ENCODE data around the gene PLRG1. TPM values are rescaled to one million over a fixed set of nuclear protein-coding genes. Genes with fewer than 3 reads are reported as not detected.

Gene PLRG1
- total and polyA plus RNA-seq, 4 donors = 27.2 to 51.5 (median 29.9) TPM

DNA sequence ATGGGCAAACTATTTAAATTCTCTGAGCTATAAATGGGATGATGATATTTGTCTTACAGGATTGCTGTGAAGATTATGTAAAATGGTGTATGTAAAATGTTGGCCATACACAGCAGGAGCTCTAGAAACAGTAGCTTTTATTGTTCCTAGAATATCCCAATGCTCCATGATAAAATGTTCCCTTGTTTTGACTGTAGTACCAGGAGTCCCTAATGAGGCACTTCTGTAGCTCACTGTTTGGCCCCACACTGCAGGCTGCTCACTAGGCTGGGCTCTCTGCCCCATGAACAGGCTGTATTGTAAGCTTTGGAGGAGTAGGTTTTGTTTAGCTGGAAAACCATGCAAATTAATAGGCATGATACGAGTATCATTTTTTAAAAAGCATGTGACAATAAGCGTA lies 43.7 kb upstream of the PLRG1 start (continued):
- TF ChIP-seq, protein P1, sequence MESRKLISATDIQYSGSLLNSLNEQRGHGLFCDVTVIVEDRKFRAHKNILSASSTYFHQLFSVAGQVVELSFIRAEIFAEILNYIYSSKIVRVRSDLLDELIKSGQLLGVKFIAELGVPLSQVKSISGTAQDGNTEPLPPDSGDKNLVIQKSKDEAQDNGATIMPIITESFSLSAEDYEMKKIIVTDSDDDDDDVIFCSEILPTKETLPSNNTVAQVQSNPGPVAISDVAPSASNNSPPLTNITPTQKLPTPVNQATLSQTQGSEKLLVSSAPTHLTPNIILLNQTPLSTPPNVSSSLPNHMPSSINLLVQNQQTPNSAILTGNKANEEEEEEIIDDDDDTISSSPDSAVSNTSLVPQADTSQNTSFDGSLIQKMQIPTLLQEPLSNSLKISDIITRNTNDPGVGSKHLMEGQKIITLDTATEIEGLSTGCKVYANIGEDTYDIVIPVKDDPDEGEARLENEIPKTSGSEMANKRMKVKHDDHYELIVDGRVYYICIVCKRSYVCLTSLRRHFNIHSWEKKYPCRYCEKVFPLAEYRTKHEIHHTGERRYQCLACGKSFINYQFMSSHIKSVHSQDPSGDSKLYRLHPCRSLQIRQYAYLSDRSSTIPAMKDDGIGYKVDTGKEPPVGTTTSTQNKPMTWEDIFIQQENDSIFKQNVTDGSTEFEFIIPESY (IDR thresholded peaks at IDR 0.05) = no peak
- no peak for TF ChIP-seq SP1 (IDR thresholded peaks at IDR 0.05)

DNA sequence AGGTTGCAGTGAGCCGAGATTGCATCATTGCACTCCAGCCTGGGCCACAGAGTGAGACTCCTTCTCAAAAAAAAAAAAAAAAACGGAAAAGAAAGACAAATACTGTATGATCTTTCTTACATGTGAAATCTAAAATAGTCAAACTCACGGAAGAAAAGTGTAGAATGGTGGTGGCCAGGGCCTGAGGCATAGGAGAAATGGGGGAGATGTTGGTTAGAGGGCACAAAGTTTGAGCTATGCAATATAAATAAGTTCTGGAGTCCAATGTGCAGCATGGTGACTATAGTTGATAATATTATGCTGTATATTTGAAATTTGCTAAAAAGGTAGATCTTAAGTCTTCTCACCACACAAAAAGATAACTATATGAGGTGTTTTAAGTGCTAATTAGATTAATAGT lies 41.7 kb upstream of the PLRG1 start:
- TF ChIP-seq, protein P2, sequence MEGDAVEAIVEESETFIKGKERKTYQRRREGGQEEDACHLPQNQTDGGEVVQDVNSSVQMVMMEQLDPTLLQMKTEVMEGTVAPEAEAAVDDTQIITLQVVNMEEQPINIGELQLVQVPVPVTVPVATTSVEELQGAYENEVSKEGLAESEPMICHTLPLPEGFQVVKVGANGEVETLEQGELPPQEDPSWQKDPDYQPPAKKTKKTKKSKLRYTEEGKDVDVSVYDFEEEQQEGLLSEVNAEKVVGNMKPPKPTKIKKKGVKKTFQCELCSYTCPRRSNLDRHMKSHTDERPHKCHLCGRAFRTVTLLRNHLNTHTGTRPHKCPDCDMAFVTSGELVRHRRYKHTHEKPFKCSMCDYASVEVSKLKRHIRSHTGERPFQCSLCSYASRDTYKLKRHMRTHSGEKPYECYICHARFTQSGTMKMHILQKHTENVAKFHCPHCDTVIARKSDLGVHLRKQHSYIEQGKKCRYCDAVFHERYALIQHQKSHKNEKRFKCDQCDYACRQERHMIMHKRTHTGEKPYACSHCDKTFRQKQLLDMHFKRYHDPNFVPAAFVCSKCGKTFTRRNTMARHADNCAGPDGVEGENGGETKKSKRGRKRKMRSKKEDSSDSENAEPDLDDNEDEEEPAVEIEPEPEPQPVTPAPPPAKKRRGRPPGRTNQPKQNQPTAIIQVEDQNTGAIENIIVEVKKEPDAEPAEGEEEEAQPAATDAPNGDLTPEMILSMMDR (IDR thresholded peaks at IDR 0.05; ENCODE audit: low read depth, low read length, missing input control) = no peak
- no peak for TF ChIP-seq FOXA2 (IDR thresholded peaks at IDR 0.05)
- TF ChIP-seq, protein P1 (IDR thresholded peaks at IDR 0.05) = no peak
- TF ChIP-seq SP1 (IDR thresholded peaks at IDR 0.05) = peak; percentile 56
- TF ChIP-seq NR2F2 (IDR thresholded peaks at IDR 0.05) = no peak
- peak in 1 of 2 donors; percentile 52 for TF ChIP-seq JUND (IDR thresholded peaks at IDR 0.05)
- peak; percentile 13 for TF ChIP-seq TAF1 (conservative IDR thresholded peaks at IDR 0.05)
- no peak for TF ChIP-seq RAD21 (IDR thresholded peaks at IDR 0.05)
- peak; percentile 73 for TF ChIP-seq HNF4G (IDR thresholded peaks at IDR 0.05)
- TF ChIP-seq RXRA (IDR thresholded peaks at IDR 0.05) = peak in 1 of 2 donors; percentile 63
- TF ChIP-seq, protein P3, sequence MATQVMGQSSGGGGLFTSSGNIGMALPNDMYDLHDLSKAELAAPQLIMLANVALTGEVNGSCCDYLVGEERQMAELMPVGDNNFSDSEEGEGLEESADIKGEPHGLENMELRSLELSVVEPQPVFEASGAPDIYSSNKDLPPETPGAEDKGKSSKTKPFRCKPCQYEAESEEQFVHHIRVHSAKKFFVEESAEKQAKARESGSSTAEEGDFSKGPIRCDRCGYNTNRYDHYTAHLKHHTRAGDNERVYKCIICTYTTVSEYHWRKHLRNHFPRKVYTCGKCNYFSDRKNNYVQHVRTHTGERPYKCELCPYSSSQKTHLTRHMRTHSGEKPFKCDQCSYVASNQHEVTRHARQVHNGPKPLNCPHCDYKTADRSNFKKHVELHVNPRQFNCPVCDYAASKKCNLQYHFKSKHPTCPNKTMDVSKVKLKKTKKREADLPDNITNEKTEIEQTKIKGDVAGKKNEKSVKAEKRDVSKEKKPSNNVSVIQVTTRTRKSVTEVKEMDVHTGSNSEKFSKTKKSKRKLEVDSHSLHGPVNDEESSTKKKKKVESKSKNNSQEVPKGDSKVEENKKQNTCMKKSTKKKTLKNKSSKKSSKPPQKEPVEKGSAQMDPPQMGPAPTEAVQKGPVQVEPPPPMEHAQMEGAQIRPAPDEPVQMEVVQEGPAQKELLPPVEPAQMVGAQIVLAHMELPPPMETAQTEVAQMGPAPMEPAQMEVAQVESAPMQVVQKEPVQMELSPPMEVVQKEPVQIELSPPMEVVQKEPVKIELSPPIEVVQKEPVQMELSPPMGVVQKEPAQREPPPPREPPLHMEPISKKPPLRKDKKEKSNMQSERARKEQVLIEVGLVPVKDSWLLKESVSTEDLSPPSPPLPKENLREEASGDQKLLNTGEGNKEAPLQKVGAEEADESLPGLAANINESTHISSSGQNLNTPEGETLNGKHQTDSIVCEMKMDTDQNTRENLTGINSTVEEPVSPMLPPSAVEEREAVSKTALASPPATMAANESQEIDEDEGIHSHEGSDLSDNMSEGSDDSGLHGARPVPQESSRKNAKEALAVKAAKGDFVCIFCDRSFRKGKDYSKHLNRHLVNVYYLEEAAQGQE (IDR thresholded peaks at IDR 0.05) = no peak
- no peak for TF ChIP-seq GABPA (IDR thresholded peaks at IDR 0.05 in 1 of 2, conservative IDR thresholded peaks at IDR 0.05 in 1 of 2)
- TF ChIP-seq, protein P4, sequence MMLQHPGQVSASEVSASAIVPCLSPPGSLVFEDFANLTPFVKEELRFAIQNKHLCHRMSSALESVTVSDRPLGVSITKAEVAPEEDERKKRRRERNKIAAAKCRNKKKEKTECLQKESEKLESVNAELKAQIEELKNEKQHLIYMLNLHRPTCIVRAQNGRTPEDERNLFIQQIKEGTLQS (IDR thresholded peaks at IDR 0.05) = peak; percentile 8
- TF ChIP-seq, protein P5, sequence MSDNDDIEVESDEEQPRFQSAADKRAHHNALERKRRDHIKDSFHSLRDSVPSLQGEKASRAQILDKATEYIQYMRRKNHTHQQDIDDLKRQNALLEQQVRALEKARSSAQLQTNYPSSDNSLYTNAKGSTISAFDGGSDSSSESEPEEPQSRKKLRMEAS (IDR thresholded peaks at IDR 0.05) = peak; percentile 42
- TF ChIP-seq FOXA1 (IDR thresholded peaks at IDR 0.05) = no peak
- TF ChIP-seq EGR1 (IDR thresholded peaks at IDR 0.05; ENCODE audit: low read depth in 2 of 2) = no peak
- TF ChIP-seq HNF4A (conservative IDR thresholded peaks at IDR 0.05) = peak; percentile 88 to 89
- peak; percentile 61 for TF ChIP-seq YY1 (IDR thresholded peaks at IDR 0.05)
- Histone ChIP-seq H3K36me3 (ENCODE audit: control insufficient read depth in 4 of 4, insufficient read depth in 3 of 4, low read depth in 1 of 4, low read length in 3 of 4) (peaks cover 0 to 35% (median 21%) of the 10 kb centered on the region in 4 donors), H3K9ac (ENCODE audit: low read depth in 1 of 2, low read length in 2 of 2) (no peak overlapping the region), H3K27me3 (ENCODE audit: control insufficient read depth in 4 of 4, insufficient read depth in 4 of 4, low read length in 3 of 4) (no peaks in the 10 kb centered on the region), H3K4me3 (ENCODE audit: low read depth in 1 of 3, low read length in 3 of 3) (peak overlapping the region in 2 of 3 donors; percentile 23 to 26), H3K9me3 (ENCODE audit: control insufficient read depth in 4 of 4, low read length in 3 of 4) (no peaks in the 10 kb centered on the region), H3K4me1 (ENCODE audit: control insufficient read depth in 4 of 4, insufficient read depth in 4 of 4, low read length in 3 of 4) (peaks cover 5 to 61% (median 48%) of the 10 kb centered on the region in 4 donors), H3K27ac (ENCODE audit: low read depth in 1 of 2, low read length in 2 of 2) (peak overlapping the region; percentile 84)
- DNase-seq (ENCODE audit: low spot score) = no peak
- WGBS = 42% methylated on average over 3 of the region's 3 CpGs

Measured in liver (tissue), 9 donors.